ENCODE data around the gene SKIDA1.

Gene SKIDA1

GRCh38 chr10:21499701-21500577 lies 25.5 kb downstream of the SKIDA1 start:
- DNase-seq, result no peak

DNA sequence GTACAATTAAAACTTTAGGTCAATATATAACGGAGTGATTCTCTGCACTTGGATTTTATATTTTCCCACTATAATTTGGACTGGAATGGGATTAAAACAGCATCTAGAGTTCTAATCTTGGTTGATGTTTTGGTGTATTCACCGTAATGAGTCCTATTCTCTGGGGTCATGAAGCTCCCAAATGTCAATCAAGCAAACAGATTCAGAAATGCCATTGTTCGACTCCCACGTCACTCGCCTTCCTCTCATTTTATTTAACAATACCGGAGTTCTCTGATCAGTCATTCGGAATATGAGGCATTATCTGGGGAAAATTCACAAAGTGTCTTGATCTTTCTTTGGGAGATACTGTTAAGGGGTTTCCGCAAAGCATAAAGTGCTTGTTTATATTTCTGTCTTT lies 26.5 kb downstream of the SKIDA1 start:
- no peak for DNase-seq

DNA sequence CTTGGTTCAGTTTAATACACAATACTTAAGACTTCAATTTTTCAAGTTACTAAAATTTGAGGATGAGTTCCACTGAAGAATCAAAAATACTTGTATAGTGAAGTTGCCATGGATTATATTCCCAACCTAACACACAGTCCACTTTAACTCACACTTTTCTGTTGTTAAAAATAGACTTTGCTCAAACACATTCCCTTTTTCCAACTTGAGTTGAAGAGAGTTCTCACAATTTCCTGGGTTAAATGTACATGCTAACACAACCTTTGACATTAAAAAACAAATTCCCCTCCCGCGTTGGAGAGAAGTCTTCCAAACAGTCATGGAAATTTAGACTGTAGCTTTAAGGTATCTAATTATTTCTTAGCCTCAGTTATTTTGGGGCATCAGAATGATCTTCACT lies 27.1 kb downstream of the SKIDA1 start:
- DNase-seq, result no peak

DNA sequence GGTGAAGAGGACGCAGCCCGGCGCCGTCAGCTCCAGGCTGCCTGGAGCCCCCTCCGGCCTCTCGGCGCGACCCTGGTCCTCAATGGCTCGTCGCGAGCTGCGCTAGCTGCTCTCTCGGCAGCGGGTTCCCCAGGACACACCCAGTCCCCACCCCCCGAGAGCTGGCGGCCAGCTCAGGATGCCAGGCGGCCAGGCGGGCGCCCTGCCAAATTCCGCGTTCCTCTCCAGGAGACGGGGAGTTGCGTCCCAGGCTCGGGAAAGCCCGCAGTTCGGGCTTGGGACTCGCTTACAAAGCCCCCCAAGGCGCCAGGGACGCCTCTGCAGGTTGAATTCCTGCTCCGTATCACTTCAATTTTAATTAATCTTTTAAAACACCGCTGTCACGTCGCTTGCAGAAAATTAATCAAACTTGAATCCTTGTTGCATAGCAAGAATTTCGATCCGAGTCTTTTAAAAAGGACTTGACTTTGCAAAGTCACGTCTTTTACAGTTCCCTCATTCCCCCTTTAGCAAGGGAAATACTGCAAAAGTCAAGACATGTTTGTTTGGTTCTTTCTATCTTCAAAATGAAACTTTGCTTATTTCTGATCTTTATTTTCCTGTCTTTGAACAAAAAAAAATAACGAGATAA lies 28.2 kb downstream of the SKIDA1 start:
- no peak for DNase-seq

DNA sequence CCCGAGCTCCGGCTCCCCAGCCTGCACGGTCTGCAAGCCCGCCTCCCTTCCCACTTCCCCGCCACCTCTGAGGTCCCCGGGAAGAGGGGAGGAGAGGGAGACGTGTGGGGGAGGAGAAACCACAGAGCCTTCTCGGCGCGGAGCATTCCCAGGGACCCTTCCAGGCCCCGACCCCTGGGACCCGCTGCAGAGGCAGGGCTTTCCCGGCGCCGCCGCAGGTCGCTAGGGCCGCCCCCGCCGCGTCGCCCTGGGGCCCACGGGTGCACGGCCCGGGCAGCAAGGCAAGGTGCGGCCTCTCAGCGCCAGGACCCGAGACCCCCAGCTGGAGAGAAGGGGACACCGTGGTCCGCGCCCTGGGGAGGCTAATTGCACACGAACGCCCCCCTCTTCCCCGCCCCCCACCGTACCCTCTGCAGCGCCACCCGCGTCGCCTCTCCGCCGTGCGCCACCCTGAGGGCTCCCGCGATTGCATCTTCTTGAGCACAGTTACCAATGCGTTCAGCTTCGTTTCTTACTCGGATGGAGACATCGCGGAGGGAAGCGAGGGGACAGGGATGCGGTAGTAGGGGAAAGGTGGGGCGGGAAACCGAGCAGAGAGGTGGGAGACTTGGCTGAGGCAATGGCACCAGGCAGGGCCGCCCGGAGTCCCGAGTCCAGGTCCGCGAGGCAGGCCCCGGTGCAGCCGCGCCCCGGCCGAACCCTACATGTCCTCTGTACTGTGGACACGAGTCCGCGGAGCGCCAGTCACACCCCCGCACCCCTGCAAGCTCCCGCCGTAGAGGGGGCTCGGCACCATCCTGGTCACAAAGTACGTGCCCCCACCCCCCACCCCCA lies 28.9 kb downstream of the SKIDA1 start:
- no peak for DNase-seq

GRCh38 chr10:21495752-21496342 lies 29.6 kb downstream of the SKIDA1 start:
- DNase-seq, result no peak

GRCh38 chr10:21495002-21495751 lies 30.3 kb downstream of the SKIDA1 start:
- no peak for DNase-seq

DNA sequence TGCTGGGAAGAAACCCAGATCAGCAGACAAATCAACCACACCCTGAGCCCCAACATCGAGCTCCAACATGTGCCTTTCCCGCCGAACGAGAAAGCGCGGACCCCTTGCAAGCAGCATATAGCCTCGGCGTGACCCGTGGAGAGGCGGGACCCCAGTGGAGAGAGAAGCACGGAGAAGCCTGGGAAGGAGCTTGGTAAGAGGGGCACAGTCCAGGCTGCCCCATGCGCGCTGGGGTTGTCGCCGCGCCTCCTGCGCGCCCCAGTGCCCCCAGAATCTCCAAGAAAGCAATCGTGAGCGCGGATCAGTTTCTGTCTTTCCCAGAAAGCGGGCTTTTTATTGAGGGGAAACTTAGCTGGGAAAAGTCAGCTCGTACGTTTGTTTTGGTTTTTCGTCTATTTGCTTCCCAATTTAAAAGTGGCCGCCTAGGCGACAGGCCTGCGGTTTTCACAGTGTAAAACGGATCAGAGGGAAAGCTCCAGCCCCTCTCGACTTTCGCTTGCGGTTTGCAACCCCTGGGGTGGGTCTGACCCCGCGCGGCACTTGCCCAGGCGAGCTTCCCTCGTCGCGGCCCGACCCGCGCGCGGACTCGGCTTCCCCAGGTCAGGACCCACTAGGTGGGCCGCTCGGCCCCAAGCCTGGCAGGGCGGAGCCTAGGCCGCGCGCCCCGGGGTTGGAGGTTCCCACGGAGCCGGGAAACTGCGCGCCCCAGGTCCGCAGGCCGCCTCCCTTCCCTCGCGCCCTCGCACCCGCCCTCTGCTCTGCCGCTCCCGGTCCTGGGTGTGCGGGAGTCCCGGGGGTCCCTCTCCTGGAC lies 31.1 kb downstream of the SKIDA1 start:
- no peak for DNase-seq

DNA sequence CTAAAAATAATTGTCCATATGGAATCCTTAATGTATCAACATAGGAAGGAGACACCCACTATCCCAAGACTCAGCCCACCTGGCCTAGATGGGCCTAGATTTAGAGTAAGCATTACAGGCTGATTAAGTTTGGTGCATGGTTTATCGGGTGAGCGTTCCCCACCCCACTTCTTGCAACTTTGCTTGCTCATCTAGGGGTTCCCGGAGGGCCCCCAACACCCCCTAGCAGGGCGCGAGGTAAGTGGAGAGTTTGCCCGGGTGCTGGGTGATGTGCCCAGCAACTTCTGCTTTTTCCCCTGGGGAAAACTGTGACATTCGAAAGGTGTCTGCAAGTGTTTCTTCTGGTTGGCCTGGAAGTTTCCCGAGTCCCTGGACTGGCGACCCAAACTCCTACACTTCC lies 31.7 kb downstream of the SKIDA1 start:
- no peak for DNase-seq

DNA sequence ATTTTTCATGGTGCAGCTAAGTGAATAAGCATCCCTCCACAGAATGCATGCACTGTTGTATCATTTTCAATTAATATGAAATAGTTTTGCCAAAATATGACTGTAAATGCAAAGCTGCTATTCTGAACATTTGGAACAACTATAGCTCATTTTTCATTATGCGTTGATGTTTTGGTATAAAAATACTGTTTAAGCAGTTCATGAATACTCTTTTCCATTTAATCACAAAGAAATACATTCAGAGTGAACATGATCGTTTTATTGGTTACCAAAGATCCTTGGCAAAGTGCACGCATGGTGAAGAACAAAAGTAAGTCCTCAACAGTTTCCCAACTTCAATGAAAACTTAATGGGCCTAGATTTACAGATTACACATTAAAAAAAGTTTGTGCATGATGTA lies 33.1 kb downstream of the SKIDA1 start:
- no peak for DNase-seq

GRCh38 chr10:21490711-21491105 lies 34.8 kb downstream of the SKIDA1 start:
- DNase-seq, result no peak

DNA sequence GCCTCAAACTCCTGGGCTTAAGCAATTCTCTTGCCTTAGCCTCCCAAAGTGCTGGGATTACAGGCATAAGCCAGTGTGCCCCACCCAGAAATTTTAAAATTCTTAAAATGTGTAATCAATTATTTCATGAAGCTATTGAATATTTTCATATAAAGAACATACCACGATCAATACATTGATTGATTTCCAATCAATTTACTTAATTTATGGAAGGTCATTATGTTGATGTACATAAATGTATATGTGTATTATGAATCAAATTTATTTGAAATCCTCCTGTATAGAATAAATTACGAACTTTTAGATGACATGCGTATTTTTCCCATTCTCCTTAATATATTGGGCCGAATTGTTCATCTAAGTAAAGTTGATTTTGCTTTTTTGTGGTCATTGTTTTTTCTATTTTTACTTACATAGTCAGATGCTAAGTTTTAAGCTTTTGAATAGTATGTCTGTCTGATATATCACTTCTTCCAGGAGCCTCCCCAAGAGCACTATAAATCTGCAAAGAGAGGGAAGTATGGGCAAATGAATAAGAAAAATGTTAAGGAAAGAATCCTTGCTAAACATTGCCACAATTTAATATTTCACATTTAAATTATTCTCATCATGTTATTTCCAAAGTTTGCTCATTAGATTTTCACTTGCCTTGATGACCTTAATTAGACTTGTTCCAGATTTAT lies 35.3 kb downstream of the SKIDA1 start:
- no peak for DNase-seq

DNA sequence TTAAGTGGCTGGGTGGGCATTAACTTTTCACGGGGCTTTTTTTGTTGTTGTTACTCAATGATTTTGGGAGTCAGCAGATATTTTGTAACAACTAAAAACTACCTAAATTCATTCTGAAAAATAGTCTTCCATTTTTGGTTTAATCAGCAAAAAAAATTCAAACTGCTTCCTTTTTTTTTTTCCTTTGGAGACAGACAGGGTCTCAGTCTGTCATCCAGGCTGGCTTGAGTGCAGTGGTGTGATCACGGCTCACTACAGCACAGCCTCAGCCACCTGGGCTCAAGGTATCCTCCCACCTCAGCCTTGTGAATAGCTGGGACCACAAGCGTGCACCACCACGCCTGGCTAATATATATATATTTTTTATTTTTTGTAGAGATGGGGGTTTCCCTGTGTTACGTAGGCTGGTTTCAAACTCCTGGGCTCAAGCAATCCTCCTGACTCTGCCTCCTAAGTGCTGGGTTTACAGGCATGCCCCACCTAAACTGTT lies 36.5 kb downstream of the SKIDA1 start:
- DNase-seq, result no peak

GRCh38 chr10:21488246-21488956 lies 37.1 kb downstream of the SKIDA1 start:
- DNase-seq, result no peak

DNA sequence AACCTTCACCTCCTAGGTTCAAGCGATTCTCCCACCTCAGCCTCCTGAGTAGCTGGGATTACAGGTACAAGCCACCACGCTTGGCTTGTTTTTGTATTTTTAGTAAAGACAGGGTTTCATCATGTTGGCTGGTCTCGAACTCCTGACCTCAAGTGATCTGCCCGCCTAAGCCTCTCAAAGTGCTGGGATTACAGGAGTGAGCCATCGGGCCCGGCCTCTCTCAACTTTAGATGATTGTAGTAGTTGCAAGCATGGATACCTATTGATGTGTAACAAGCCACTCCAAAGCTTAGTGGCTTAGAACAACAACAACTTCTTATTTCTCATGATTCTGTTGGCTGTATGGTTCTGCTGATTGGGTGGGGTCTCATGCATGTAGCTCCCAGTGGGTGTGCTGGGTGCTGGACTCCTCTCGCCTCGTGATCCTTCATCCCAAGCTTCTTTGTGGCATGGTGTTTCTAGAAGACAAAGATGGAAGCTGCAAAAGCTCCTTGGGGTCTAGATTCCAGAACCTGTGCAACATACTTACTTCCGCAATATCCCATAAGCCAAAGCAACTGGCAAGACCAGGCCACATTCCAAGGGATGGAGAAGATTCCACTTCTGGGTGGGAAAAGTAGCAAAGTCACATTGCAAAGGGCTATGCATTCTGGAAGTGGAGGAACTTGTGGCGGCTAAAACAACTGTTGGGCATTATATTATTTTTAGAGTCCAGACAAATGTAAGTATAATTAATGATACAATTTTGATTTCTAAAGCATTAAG lies 37.9 kb downstream of the SKIDA1 start:
- DNase-seq, result no peak

DNA sequence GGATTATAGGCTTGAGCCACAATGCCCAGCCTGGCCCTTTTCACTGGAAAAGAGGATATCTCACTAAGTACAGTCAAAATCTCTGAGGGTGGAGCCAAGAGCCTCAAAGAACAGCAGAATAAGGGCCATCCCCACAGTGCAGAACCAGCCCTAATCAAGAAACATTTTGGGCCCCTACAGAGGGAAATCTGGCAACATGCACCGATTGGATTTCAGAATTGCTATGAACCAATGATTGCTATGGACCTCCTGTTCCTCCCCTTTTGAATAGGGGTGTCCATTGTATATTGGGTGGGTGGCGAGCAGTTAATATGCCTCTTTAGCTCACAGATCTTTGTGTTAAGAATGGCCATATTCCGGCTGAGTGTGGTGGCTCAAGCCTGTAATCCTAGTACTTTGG lies 42.7 kb downstream of the SKIDA1 start:
- DNase-seq, result no peak

- no peak for DNase-seq
Observed at GRCh38 chr10:21481407-21481806, 44.1 kb downstream of the SKIDA1 start.

DNA sequence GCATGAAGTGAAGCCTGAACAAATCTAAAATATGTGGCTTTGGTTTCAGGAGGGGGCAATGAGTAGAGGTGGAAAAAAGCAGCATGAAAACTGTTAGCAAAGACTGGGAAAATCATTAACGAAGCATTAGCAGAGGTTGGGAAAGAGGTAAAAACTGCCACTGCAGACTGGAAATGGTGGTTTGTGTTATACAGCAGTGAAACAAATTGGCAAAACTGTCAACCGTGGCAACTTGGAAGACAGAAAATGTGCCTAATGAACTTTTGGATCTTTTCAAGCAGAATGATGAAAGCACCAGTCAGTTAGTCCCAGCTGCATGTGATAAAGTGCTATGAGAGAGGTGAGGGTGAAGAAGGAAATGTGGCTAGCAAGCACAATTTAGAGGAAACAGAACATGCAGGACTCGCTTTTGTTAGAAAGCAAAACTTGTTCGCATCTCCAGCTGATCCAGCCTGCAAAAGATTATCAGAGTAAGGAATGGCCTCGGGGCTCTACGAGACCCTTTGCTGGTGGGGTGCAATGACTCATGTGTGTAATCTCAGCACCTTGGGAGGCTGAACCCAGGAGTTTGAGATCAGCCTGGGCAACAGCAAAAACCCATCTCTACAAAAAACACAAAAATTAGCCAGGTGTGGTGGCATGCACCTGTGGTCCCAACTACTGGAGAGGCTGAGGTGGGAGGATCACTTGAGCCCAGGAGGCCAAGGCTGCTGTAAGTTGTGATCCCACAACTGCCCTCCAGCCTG lies 45.7 kb downstream of the SKIDA1 start:
- no peak for DNase-seq

- DNase-seq, result no peak
Observed at GRCh38 chr10:21475393-21475792, 50.1 kb downstream of the SKIDA1 start.
